ENCODE measurements around the gene HIPK1.
"Not testable (repeated sequence)": the region's sequence is repeated elsewhere in the genome, so short reads cannot be mapped to it uniquely, and the experiment has no call there.

HIPK1 gene

DNA sequence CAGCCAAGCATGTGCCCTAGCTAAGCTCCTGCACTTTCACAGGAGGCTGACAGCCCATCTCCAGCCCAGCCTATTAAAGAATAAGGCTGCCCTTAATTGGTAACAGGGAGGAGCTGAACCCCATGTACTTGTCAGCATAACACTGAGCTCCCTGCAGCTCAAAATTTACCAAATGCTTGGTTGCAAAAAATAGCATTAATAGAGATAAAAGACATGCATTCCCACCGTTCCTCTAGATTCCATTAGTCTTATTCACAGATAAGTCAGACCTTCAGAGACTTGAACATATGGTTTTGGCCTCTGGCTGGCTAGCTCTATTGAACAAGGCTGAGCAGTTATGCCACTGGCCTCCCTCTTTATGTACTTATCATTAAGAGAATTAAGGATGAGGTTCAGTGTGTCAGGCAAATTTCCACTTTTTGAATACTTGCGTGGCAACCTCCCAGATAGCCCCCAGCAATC, 79.4 kb downstream of the HIPK1 start:
- Histone ChIP-seq H3K36me3 (replicated peaks) (no peaks in the 10 kb centered on the region), H3K4me3 (ENCODE audit: low read depth, low read length) (no peak overlapping the region), H3K27ac (peak overlapping the region; percentile 11), H3K27me3 (replicated peaks) (no peaks in the 10 kb centered on the region)
- in situ Hi-C loops (cut with HindIII; ENCODE audit: low pct_ligation_motif_present, low sequenced_read_pairs), result no loop called here
- DNase-seq, result peak; percentile 54
- TF ChIP-seq, protein P1, sequence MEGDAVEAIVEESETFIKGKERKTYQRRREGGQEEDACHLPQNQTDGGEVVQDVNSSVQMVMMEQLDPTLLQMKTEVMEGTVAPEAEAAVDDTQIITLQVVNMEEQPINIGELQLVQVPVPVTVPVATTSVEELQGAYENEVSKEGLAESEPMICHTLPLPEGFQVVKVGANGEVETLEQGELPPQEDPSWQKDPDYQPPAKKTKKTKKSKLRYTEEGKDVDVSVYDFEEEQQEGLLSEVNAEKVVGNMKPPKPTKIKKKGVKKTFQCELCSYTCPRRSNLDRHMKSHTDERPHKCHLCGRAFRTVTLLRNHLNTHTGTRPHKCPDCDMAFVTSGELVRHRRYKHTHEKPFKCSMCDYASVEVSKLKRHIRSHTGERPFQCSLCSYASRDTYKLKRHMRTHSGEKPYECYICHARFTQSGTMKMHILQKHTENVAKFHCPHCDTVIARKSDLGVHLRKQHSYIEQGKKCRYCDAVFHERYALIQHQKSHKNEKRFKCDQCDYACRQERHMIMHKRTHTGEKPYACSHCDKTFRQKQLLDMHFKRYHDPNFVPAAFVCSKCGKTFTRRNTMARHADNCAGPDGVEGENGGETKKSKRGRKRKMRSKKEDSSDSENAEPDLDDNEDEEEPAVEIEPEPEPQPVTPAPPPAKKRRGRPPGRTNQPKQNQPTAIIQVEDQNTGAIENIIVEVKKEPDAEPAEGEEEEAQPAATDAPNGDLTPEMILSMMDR (IDR thresholded peaks at IDR 0.05; ENCODE audit: low read depth, low read length, missing control alignments), result no peak

DNA sequence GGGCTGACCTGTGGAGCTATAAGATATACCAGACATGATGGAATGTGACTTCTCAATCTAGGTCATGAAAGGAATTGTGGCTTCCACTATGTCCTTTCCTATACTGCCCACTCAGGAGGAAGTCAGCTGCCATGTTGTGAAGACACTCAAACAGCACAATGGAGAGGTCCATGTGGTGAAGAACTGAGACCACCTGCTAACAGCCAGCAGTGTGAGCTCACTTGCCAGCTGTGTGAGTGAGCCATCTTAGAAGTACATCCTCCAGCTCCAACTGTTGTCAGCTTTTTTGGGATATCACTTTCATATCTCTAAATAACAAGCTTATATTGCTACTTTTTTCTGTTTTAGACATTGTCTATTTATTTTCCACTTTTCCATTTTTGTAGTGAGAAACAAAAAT, 79.9 kb downstream of the HIPK1 start:
- TF ChIP-seq, protein P1 (IDR thresholded peaks at IDR 0.05; ENCODE audit: low read depth, low read length, missing control alignments), result no peak
- H3K36me3 ChIP-seq (replicated peaks), result no peaks in the 10 kb centered on the region
- in situ Hi-C loops (cut with HindIII; ENCODE audit: low pct_ligation_motif_present, low sequenced_read_pairs), result no loop called here
- peak overlapping the region; percentile 11 for H3K27ac ChIP-seq
- peak; percentile 18 for DNase-seq
- H3K4me3 ChIP-seq (ENCODE audit: low read depth, low read length), result no peak overlapping the region
- no peaks in the 10 kb centered on the region for H3K27me3 ChIP-seq (replicated peaks)

DNA sequence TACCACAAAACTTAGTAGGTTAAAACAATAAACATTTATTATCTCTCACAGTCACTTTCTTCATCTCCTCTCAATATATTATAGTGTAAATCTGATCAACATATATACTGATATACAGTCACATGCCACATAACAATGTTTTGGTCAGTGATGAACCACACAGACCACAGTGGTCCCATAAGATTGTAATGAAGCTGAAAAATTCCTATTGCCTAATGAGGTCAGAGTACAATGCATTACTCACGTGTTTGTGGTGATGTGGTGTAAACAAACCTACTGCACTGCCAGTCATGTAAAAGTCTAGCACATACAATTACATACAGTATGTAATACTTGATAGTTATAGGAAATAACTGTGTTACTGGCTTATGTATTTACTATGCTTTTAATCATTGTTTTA, 80.3 kb downstream of the HIPK1 start:
- TF ChIP-seq, protein P1 (IDR thresholded peaks at IDR 0.05; ENCODE audit: low read depth, low read length, missing control alignments), result no peak
- no peak overlapping the region for H3K4me3 ChIP-seq (ENCODE audit: low read depth, low read length)
- no peak overlapping the region for H3K27ac ChIP-seq
- H3K36me3 ChIP-seq (replicated peaks), result no peaks in the 10 kb centered on the region
- H3K27me3 ChIP-seq (replicated peaks), result no peaks in the 10 kb centered on the region
- peak; percentile 15 for DNase-seq
- in situ Hi-C loops (cut with HindIII; ENCODE audit: low pct_ligation_motif_present, low sequenced_read_pairs), result no loop called here

DNA sequence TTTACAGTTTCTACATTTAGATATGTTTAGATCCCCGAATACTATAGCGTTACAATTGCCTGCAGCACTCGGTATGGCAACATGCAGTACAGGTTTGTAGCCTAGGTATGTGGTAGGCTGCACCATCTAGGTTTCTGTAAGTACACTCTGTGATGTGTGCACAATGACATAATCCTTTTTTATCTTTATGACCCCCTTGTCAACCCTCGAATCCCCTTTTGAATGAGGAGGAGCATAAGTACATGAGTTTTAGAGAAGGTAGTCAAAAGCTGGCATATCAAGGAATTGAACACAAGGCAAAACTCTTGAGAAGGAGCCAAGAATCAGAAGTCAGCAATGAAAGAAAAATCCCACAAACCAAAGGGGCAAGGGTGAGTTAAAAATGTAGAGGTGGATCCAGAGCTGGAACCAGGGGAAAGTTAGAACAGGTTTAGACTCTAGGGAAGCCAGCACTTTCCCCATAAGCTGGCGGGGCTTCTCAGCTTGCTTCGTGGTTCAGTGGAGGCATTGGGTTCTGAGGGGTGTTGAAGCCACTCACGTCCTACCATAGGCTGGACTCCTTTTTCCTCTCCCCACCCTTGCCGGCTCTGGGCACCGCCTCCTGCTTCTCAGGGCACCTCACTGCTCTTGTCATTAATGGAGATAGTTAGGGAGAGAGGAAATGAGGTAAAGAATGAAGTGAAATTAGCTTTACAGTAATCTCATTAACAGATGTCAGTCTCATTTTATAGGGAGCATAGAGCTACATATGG, 81.5 kb downstream of the HIPK1 start:
- no peak for DNase-seq
- Histone ChIP-seq H3K27me3 (replicated peaks) (no peaks in the 10 kb centered on the region), H3K4me3 (ENCODE audit: low read depth, low read length) (no peak overlapping the region), H3K27ac (no peak overlapping the region), H3K36me3 (replicated peaks) (no peaks in the 10 kb centered on the region)
- TF ChIP-seq, protein P1 (IDR thresholded peaks at IDR 0.05; ENCODE audit: low read depth, low read length, missing control alignments), result no peak
- in situ Hi-C loops (cut with HindIII; ENCODE audit: low pct_ligation_motif_present, low sequenced_read_pairs), result no loop called here

DNA sequence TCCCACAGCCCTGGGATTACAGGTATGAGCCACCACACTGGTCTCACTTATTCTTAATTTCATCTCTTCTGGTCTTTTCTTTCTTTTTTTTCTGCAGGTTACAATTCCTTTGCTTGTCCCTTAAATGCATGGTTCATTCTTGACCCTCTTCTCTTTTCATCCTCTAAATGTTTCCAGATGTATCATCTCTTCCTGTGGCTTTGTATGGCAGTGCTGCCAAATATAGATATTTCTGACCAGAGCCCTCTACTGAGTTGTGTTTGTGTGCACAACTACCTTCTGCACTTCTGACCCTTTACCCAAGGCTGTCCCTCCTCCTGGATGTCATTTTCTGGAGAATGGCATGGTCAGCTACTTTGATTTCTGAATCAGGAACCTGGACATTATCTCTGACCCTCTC, 82.7 kb downstream of the HIPK1 start:
- H3K27ac ChIP-seq, result no peak overlapping the region
- TF ChIP-seq, protein P1 (IDR thresholded peaks at IDR 0.05; ENCODE audit: low read depth, low read length, missing control alignments), result no peak
- H3K36me3 ChIP-seq (replicated peaks), result no peaks in the 10 kb centered on the region
- no peak for DNase-seq
- H3K27me3 ChIP-seq (replicated peaks), result no peaks in the 10 kb centered on the region
- no peak overlapping the region for H3K4me3 ChIP-seq (ENCODE audit: low read depth, low read length)
- in situ Hi-C loops (cut with HindIII; ENCODE audit: low pct_ligation_motif_present, low sequenced_read_pairs), result no loop called here

DNA sequence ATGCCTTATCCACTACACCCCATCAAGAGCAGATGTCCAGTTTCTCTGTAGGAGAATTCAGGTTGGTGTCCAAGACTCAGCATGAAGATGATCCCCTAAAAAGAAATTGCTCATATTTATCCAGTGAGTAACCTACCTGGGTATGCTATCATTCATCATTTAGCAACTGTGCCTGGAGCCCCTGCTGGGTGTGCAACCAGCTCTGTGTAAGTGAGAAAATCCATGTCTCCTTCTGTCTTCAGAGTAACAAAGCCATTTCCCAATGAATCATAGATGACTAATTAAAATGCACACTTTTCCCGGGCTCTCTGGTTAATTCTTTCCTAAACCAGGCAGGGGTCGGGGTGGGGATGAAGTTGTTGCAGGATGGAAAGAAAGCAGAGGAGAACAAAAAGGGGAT, 86.0 kb downstream of the HIPK1 start:
- Histone ChIP-seq H3K27ac (no peak overlapping the region), H3K4me3 (ENCODE audit: low read depth, low read length) (no peak overlapping the region), H3K27me3 (replicated peaks) (no peaks in the 10 kb centered on the region), H3K36me3 (replicated peaks) (no peaks in the 10 kb centered on the region)
- TF ChIP-seq, protein P1 (IDR thresholded peaks at IDR 0.05; ENCODE audit: low read depth, low read length, missing control alignments), result no peak
- peak; percentile 25 for DNase-seq
- in situ Hi-C loops (cut with HindIII; ENCODE audit: low pct_ligation_motif_present, low sequenced_read_pairs), result no loop called here

DNA sequence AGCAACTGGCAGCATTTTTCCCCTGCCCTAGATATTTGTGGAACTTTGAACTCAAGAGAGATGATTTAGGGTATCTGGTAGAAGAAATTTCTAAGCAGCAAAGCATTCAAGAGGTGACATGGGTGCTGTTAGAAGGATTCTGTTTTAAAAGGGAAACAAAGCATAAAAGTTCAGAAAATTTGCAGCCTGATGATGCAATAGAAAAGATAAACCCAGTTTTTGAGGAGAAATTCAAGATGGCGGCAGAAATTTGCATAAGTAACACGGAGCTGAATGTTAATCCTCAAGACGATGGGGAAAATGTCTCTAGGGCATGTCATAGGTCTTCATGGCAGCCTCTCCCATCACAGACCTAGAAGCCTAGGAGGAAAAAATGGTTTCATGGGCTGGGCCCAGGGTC, 90.6 kb downstream of the HIPK1 start:
- H3K27me3 ChIP-seq (replicated peaks); H3K27ac ChIP-seq; in situ Hi-C loops (cut with HindIII; ENCODE audit: low pct_ligation_motif_present, low sequenced_read_pairs); DNase-seq; H3K36me3 ChIP-seq (replicated peaks); H3K4me3 ChIP-seq (ENCODE audit: low read depth, low read length): not testable (repeated sequence)
